Measurements from ENCODE around the gene ATP2C2.

DNA sequence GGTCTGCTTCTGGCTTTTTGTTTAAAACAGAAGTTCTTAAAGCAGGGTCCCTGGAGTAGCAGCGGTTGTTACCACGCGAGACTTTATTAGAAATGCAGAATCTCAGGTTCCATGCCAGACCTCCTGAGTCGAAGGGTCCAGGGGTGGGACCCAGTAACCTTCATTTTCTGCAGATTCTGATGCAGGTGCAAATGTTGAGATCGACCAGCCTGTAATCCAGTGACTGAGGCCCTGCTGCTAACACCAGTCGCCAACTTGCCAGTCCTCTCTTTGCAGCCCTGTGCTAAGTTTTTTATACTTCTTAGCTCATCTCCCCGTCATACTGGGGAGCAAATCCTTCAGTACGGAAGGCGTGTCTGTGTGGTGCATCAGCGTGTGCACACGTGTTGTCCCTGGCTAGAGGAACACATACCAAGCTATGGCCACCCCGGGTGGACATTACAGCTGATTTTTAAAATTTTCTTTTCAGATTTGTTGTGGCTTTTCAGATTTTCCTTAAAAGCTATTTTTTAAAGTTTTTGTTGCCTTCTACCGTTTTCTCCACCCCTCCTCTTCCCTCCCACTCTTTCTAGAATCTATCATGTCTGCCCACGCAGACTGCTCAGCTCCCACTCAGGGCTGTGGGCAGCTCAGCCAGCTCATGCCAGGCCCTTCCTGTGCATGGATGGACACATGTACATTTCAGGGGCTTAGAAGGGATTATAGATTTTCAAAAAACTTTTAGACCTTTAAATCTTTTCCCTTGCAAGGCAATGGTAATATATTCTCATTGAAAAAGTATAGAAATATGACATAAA lies 78.5 kb downstream of the ATP2C2 start:
- TF ChIP-seq, protein P1, sequence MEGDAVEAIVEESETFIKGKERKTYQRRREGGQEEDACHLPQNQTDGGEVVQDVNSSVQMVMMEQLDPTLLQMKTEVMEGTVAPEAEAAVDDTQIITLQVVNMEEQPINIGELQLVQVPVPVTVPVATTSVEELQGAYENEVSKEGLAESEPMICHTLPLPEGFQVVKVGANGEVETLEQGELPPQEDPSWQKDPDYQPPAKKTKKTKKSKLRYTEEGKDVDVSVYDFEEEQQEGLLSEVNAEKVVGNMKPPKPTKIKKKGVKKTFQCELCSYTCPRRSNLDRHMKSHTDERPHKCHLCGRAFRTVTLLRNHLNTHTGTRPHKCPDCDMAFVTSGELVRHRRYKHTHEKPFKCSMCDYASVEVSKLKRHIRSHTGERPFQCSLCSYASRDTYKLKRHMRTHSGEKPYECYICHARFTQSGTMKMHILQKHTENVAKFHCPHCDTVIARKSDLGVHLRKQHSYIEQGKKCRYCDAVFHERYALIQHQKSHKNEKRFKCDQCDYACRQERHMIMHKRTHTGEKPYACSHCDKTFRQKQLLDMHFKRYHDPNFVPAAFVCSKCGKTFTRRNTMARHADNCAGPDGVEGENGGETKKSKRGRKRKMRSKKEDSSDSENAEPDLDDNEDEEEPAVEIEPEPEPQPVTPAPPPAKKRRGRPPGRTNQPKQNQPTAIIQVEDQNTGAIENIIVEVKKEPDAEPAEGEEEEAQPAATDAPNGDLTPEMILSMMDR (IDR thresholded peaks at IDR 0.05), result no peak
- no peak for TF ChIP-seq POLR2A (IDR thresholded peaks at IDR 0.05)
